A549 (cell line): ENCODE measurements around the gene MEDAG. TPM values are rescaled to one million over a fixed set of nuclear protein-coding genes. Genes with fewer than 3 reads are reported as not detected.

Experiments used
- ATAC-seq, 2 experiments: fragments of 200-7000 bp in 1 of 2; fragments of >200 bp in 1 of 2; cut with Nextera tagmentation in 1 of 2; cut with Tn5 transposase in 1 of 2; 3 replicates each; pipeline versions ENCODE4 v1.8.0 to v1.9.1; 2018 to 2020; ENCODE audit warnings: mild to moderate bottlenecking in 1 of 2, moderate library complexity in 1 of 2
- CTCF ChIA-PET: fragments of 300-600 bp; sonication (Branson Sonifier 250); formaldehyde crosslinking; extraction: SDS; loops from one replicate; lab custom pipeline; 2021; ENCODE audit warnings: antibody characterized with exemption, inconsistent platforms; lab: Yijun Ruan, JAX
- POLR2A ChIA-PET: fragments of 350-600 bp; formaldehyde crosslinking; extraction: SDS; loops from one replicate; lab custom pipeline; 2021; ENCODE audit warnings: antibody characterized with exemption, inconsistent platforms; lab: Yijun Ruan, JAX
- DNase-seq, 2 experiments: peaks; one replicate each; pipeline versions ENCODE4 v3.0.0 to v3.0.0-alpha.2; 2011 to 2016; ENCODE audit warnings: low read depth in 1 of 2, low spot score in 1 of 2
- FAIRE-seq: peaks from 2 replicates; lab custom pipeline; 2011; peaks lifted over from hg19 to GRCh38; lab: Jason Lieb, UNC
- H3K27ac ChIP-seq, 2 experiments: fragments of >200 bp; sonication (Bioruptor Twin); formaldehyde crosslinking; 3 replicates each; pipeline ENCODE4 v1.5.1; 2016 to 2017
- H3K4me1 ChIP-seq: fragments of >200 bp; sonication (Bioruptor Twin); formaldehyde crosslinking; 3 replicates; pipeline ENCODE4 v1.6.1; 2016
- H3K4me2 ChIP-seq: fragments of >200 bp; sonication (Bioruptor Twin); formaldehyde crosslinking; 3 replicates; pipeline ENCODE4 v1.6.1; 2016
- H3K4me3 ChIP-seq: fragments of >200 bp; sonication (Bioruptor Twin); formaldehyde crosslinking; 3 replicates; pipeline ENCODE4 v1.5.1; 2016
- H3K9me3 ChIP-seq: fragments of >200 bp; sonication (Bioruptor Twin); formaldehyde crosslinking; 3 replicates; pipeline ENCODE4 v1.6.1; 2016
- BHLHE40 ChIP-seq: IDR thresholded peaks from 2 replicates; pipeline ENCODE4 v1.6.1; 2012; ENCODE audit warnings: low read depth, low read length, inconsistent platforms
- CBX2 ChIP-seq: fragments of 200-600 bp; sonication (generic); IDR thresholded peaks from 2 replicates; pipeline ENCODE4 v1.6.1; 2016; ENCODE audit warnings: low read depth, mild to moderate bottlenecking, borderline replicate concordance
- CBX8 ChIP-seq: fragments of 200-600 bp; sonication (generic); IDR thresholded peaks from 2 replicates; pipeline ENCODE4 v1.6.1; 2016
- CHD4 ChIP-seq: fragments of 200-600 bp; sonication (generic); IDR thresholded peaks from 2 replicates; pipeline ENCODE4 v1.6.1; 2016; ENCODE audit warnings: antibody characterized with exemption, mild to moderate bottlenecking, borderline replicate concordance
- HDAC2 ChIP-seq: fragments of 200-600 bp; sonication (generic); IDR thresholded peaks from 2 replicates; pipeline ENCODE4 v1.6.1; 2016
- NR3C1 ChIP-seq: fragments of >200 bp; sonication (Bioruptor Twin); formaldehyde crosslinking; IDR thresholded peaks from 3 replicates; pipeline ENCODE4 v1.6.1; 2017
- PHF8 ChIP-seq: fragments of 200-600 bp; sonication (generic); IDR thresholded peaks from 2 replicates; pipeline ENCODE4 v1.6.1; 2016; ENCODE audit warnings: low read depth, mild to moderate bottlenecking, antibody characterized with exemption, moderate library complexity, borderline replicate concordance
- RAD21 ChIP-seq, 2 experiments: fragments of >200 bp in 1 of 2; sonication (Bioruptor Twin) in 1 of 2; formaldehyde crosslinking in 1 of 2; IDR thresholded peaks in 1 of 2; conservative IDR thresholded peaks in 1 of 2; 2 replicates in 1 of 2; 3 replicates in 1 of 2; pipeline ENCODE4 v1.6.1; 2012 to 2018; ENCODE audit warnings: inconsistent platforms in 1 of 2
- RCOR1 ChIP-seq: fragments of 150-350 bp; IDR thresholded peaks from 2 replicates; pipeline ENCODE4 v1.6.1; 2014; ENCODE audit warnings: antibody characterized with exemption, low read length, low read depth
- SMC3 ChIP-seq: fragments of >200 bp; sonication (Bioruptor Twin); formaldehyde crosslinking; IDR thresholded peaks from 3 replicates; pipeline ENCODE4 v1.6.1; 2018; ENCODE audit warnings: inconsistent platforms
- WGBS: methylation state at CpG from one replicate; pipeline ENCODE4 v1.1.6; 2017; ENCODE audit errors: missing lambda C conversion rate; 5-methylcytosine and 5-hydroxymethylcytosine counted together
- polyA plus RNA-seq, 4 experiments: library from polyadenylated mRNA; depleted of rRNA in 3 of 4; stranded (reverse); fragments of >200 nt; fragmentation: RNase III in 1 of 4; extraction: RNeasy Plus Mini Kit Qiagen cat#74134 plus additional on column Dnase treatment in 1 of 4; gene quantifications; 2 replicates in 3 of 4; 3 replicates in 1 of 4; pipeline ENCODE4 v1.2.3, GENCODE V29; 2011 to 2017
- TF ChIP-seq, protein P1 (sequence below): fragments of 150-350 bp; IDR thresholded peaks from 2 replicates; pipeline ENCODE4 v1.6.1; 2014; ENCODE audit warnings: low read depth, mild to moderate bottlenecking, low read length
- TF ChIP-seq, protein P2 (sequence below): fragments of 450-650 bp; IDR thresholded peaks from 2 replicates; pipeline ENCODE4 v1.6.1; 2014; ENCODE audit warnings: antibody characterized with exemption
- TF ChIP-seq, protein P3 (sequence below): fragments of >200 bp; sonication (Bioruptor Twin); formaldehyde crosslinking; IDR thresholded peaks from 3 replicates; pipeline ENCODE4 v1.5.1; 2016
- TF ChIP-seq, protein P4 (sequence below): fragments of 250-450 bp; sonication (Bioruptor Pico); IDR thresholded peaks from 2 replicates; pipeline ENCODE4 v1.5.0; 2020; ENCODE audit warnings: low read depth, mild to moderate bottlenecking, moderate library complexity
- TF ChIP-seq, protein P5 (sequence below): fragments of 250-450 bp; sonication (Bioruptor Pico); IDR thresholded peaks from 2 replicates; pipeline ENCODE4 v1.5.0; 2021; ENCODE audit warnings: mild to moderate bottlenecking, moderate library complexity, borderline replicate concordance

Gene MEDAG
- polyA plus RNA-seq, 2 of the 4 experiments (the other 2 are of a cell fraction), result 0.21 TPM; not detected in 1

DNA sequence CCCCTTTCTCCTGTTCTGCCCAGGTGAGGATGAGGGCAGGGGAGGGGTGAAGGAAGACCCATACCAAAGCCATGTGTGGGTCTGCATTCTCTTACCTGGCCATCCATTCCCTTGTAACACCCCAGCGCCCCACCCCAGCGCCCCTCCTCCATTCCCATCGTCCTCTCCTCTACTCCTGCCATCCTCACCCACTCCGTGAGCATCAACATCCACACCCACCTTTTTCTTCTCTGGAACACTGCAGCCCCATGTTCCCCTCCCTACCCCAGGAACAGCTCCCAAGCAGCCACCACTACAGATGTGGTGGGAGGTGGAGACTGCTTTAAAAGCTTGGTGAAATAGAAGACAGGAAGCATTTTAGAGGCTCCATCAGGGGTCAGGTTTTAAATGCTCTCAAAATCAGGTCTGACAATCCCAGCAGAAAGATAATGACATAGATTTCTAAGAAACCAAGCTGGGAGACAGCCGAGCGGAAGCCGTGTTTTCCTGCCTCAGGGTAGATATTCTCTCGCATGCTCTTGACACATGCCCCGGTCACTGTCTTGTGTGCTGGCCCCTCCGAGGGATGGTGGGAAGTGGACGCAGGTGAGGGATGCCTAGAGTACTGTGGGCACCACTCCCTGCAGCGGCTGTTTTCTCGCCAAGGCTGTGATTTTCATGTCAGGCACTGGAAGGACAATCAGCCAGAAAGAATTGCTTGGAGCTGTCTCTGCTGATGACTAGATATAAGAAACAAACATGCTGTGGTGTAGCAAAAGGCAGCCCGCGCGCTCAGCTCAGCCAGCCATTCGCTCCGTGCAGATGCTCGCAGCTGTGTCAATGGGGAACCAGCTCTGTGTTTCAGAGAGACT lies 9.8 kb downstream of the MEDAG start (continued):
- TF ChIP-seq, protein P1, sequence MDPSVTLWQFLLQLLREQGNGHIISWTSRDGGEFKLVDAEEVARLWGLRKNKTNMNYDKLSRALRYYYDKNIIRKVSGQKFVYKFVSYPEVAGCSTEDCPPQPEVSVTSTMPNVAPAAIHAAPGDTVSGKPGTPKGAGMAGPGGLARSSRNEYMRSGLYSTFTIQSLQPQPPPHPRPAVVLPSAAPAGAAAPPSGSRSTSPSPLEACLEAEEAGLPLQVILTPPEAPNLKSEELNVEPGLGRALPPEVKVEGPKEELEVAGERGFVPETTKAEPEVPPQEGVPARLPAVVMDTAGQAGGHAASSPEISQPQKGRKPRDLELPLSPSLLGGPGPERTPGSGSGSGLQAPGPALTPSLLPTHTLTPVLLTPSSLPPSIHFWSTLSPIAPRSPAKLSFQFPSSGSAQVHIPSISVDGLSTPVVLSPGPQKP, result no peak
- TF ChIP-seq HDAC2, result no peak

DNA sequence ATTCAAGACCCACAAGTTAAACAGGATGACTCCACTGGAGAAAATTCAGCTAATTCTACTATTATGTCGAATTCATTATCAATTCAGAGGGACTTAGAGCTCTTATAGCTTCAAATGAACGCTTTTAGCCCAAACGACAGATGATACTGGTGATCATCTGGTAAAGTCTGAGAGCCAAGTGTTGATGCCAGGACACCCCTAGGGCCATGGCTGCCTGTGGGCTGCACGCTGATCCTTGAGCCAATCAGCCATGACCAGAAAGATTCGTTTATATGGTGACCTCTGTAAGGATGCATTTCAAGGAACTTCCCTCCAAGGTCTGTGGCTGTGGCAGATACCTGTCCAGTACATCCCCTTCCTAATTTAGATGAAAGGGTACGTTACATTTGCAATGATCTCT lies 10.9 kb downstream of the MEDAG start:
- CTCF ChIA-PET, result no interaction called here
- Histone ChIP-seq H3K9me3 (no peaks in the 10 kb centered on the region), H3K4me3 (no peak overlapping the region), H3K4me1 (no peaks in the 10 kb centered on the region), H3K27ac (no peak overlapping the region), H3K4me2 (no peak overlapping the region)
- TF ChIP-seq, protein P2, sequence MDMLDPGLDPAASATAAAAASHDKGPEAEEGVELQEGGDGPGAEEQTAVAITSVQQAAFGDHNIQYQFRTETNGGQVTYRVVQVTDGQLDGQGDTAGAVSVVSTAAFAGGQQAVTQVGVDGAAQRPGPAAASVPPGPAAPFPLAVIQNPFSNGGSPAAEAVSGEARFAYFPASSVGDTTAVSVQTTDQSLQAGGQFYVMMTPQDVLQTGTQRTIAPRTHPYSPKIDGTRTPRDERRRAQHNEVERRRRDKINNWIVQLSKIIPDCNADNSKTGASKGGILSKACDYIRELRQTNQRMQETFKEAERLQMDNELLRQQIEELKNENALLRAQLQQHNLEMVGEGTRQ, result no peak
- TF ChIP-seq CHD4 (no peak), SMC3 (no peak)
- no peak for ATAC-seq
- 20% methylated on average over 6 of the region's 6 CpGs for WGBS
- FAIRE-seq, result no peak
- no peak for DNase-seq
- POLR2A ChIA-PET, result no interaction called here

DNA sequence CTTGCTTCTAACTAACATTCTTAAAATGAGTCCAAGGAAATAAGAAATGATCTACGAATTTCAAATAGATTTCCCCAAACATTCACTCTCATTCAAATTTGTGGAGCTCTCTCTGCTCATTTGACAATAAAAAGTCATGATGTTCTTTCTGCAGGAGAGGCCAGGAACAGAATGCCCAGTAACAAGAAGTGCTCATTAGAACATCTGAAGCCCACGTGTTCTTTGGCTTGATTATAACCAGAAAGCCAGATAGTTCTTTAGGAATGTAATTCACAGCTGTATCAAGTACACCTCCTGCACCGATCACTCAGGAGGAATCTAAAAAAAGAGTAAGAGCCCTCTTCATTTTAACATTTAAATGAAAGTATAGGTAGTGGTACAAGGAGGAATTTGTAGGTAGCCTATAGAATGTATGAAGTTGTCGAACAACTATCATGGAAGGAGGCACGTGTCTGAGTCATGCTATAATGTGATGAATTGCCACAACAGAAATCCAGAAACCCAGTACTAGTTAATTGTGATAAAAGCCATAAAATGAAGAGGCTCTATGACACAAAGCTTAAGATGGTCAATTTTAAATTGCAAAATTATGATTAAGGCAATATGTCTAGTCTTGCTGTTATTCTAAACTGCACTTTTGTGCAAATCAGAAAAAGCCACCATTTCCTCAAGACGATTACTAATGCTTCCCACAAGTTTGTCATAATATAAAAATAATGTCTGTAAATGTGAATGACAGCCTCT lies 12.8 kb downstream of the MEDAG start:
- Histone ChIP-seq H3K27ac (no peak overlapping the region), H3K4me1 (no peaks in the 10 kb centered on the region), H3K9me3 (no peaks in the 10 kb centered on the region), H3K4me3 (no peak overlapping the region), H3K4me2 (no peak overlapping the region)
- ATAC-seq (no peak), FAIRE-seq (no peak), DNase-seq (no peak)
- CTCF ChIA-PET, result no interaction called here
- 30% methylated on average over 6 of the region's 6 CpGs for WGBS
- TF ChIP-seq PHF8 (no peak), HDAC2 (no peak), BHLHE40 (no peak), RAD21 (conservative IDR thresholded peaks at IDR 0.05 in 1 of 2, IDR thresholded peaks at IDR 0.05 in 1 of 2) (no peak), CBX8 (no peak), CBX2 (no peak), RCOR1 (no peak), NR3C1 (no peak)
- TF ChIP-seq, protein P3, sequence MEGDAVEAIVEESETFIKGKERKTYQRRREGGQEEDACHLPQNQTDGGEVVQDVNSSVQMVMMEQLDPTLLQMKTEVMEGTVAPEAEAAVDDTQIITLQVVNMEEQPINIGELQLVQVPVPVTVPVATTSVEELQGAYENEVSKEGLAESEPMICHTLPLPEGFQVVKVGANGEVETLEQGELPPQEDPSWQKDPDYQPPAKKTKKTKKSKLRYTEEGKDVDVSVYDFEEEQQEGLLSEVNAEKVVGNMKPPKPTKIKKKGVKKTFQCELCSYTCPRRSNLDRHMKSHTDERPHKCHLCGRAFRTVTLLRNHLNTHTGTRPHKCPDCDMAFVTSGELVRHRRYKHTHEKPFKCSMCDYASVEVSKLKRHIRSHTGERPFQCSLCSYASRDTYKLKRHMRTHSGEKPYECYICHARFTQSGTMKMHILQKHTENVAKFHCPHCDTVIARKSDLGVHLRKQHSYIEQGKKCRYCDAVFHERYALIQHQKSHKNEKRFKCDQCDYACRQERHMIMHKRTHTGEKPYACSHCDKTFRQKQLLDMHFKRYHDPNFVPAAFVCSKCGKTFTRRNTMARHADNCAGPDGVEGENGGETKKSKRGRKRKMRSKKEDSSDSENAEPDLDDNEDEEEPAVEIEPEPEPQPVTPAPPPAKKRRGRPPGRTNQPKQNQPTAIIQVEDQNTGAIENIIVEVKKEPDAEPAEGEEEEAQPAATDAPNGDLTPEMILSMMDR, result no peak
- TF ChIP-seq, protein P4, sequence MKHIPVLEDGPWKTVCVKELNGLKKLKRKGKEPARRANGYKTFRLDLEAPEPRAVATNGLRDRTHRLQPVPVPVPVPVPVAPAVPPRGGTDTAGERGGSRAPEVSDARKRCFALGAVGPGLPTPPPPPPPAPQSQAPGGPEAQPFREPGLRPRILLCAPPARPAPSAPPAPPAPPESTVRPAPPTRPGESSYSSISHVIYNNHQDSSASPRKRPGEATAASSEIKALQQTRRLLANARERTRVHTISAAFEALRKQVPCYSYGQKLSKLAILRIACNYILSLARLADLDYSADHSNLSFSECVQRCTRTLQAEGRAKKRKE, result no peak
- TF ChIP-seq, protein P5, sequence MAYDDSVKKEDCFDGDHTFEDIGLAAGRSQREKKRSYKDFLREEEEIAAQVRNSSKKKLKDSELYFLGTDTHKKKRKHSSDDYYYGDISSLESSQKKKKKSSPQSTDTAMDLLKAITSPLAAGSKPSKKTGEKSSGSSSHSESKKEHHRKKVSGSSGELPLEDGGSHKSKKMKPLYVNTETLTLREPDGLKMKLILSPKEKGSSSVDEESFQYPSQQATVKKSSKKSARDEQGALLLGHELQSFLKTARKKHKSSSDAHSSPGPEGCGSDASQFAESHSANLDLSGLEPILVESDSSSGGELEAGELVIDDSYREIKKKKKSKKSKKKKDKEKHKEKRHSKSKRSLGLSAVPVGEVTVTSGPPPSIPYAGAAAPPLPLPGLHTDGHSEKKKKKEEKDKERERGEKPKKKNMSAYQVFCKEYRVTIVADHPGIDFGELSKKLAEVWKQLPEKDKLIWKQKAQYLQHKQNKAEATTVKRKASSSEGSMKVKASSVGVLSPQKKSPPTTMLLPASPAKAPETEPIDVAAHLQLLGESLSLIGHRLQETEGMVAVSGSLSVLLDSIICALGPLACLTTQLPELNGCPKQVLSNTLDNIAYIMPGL (CRISPR knock-in tag), result no peak
- POLR2A ChIA-PET, result no interaction called here
